ENCODE data around the gene YOD1.

YOD1 gene

GRCh38 chr1:207059881-207060280 is 8.9 kb upstream of the YOD1 start:
- TF ChIP-seq CTCF (IDR thresholded peaks at IDR 0.05; ENCODE audit: insufficient read depth, low read length, poor library complexity, severe bottlenecking): no peak
- no peak for TF ChIP-seq EZH2phosphoT487 (conservative IDR thresholded peaks at IDR 0.05; ENCODE audit: low read length)
- H3K27ac ChIP-seq (ENCODE audit: low read depth, low read length): no peak overlapping the region
- no peaks in the 10 kb centered on the region for H3F3A ChIP-seq (ENCODE audit: insufficient read depth)
- no peak overlapping the region for H3K9ac ChIP-seq (ENCODE audit: low read length)
- H3K4me2 ChIP-seq (ENCODE audit: low read depth, low read length, poor library complexity, severe bottlenecking): no peak overlapping the region
- H3K4me3 ChIP-seq (ENCODE audit: insufficient read depth, low read length, poor library complexity, severe bottlenecking): no peak overlapping the region
- H3K9me2 ChIP-seq (replicated peaks; ENCODE audit: insufficient read depth, low read length): no peaks in the 10 kb centered on the region
- no peaks in the 10 kb centered on the region for H3K36me3 ChIP-seq (ENCODE audit: low read length)
- H3K27me3 ChIP-seq (ENCODE audit: low read length): no peaks in the 10 kb centered on the region
- H2AFZ ChIP-seq (ENCODE audit: low read depth, low read length, severe bottlenecking): no peak overlapping the region
- no peaks in the 10 kb centered on the region for H3K9me3 ChIP-seq (ENCODE audit: insufficient read depth, low read length)
- H4K20me1 ChIP-seq (ENCODE audit: low read depth, low read length): no peaks in the 10 kb centered on the region
- H3K79me2 ChIP-seq (ENCODE audit: insufficient read depth, low read length): no peaks in the 10 kb centered on the region

GRCh38 chr1:207058878-207059867 is 8.2 kb upstream of the YOD1 start:
- Histone ChIP-seq H3F3A (ENCODE audit: insufficient read depth) (0 out of 2 replicates have a peak, but pooled peaks cover 3% of the 10 kb centered on the region), H3K4me3 (ENCODE audit: insufficient read depth, low read length, poor library complexity, severe bottlenecking) (no peak overlapping the region), H3K9me3 (ENCODE audit: insufficient read depth, low read length) (no peaks in the 10 kb centered on the region), H3K9me2 (replicated peaks; ENCODE audit: insufficient read depth, low read length) (no peaks in the 10 kb centered on the region), H2AFZ (ENCODE audit: low read depth, low read length, severe bottlenecking) (no peak overlapping the region), H3K4me2 (ENCODE audit: low read depth, low read length, poor library complexity, severe bottlenecking) (no peak overlapping the region), H3K36me3 (ENCODE audit: low read length) (no peaks in the 10 kb centered on the region), H3K27me3 (ENCODE audit: low read length) (no peaks in the 10 kb centered on the region), H3K9ac (ENCODE audit: low read length) (no peak overlapping the region), H3K27ac (ENCODE audit: low read depth, low read length) (no peak overlapping the region), H4K20me1 (ENCODE audit: low read depth, low read length) (no peaks in the 10 kb centered on the region), H3K79me2 (ENCODE audit: insufficient read depth, low read length) (no peaks in the 10 kb centered on the region)
- TF ChIP-seq CTCF (IDR thresholded peaks at IDR 0.05; ENCODE audit: insufficient read depth, low read length, poor library complexity, severe bottlenecking): no peak
- TF ChIP-seq EZH2phosphoT487 (conservative IDR thresholded peaks at IDR 0.05; ENCODE audit: low read length): no peak

- H3K9me3 ChIP-seq (ENCODE audit: insufficient read depth, low read length): no peaks in the 10 kb centered on the region
- no peak overlapping the region for H3K4me3 ChIP-seq (ENCODE audit: insufficient read depth, low read length, poor library complexity, severe bottlenecking)
- H3K79me2 ChIP-seq (ENCODE audit: insufficient read depth, low read length): no peaks in the 10 kb centered on the region
- H3K36me3 ChIP-seq (ENCODE audit: low read length): no peaks in the 10 kb centered on the region
- TF ChIP-seq CTCF (IDR thresholded peaks at IDR 0.05; ENCODE audit: insufficient read depth, low read length, poor library complexity, severe bottlenecking) (no peak), EZH2phosphoT487 (conservative IDR thresholded peaks at IDR 0.05; ENCODE audit: low read length) (no peak)
- H3K27me3 ChIP-seq (ENCODE audit: low read length): no peaks in the 10 kb centered on the region
- no peak overlapping the region for H3K27ac ChIP-seq (ENCODE audit: low read depth, low read length)
- H2AFZ ChIP-seq (ENCODE audit: low read depth, low read length, severe bottlenecking): no peak overlapping the region
- no peaks in the 10 kb centered on the region for H3K9me2 ChIP-seq (replicated peaks; ENCODE audit: insufficient read depth, low read length)
- 0 out of 2 replicates have a peak, but pooled peaks cover 3% of the 10 kb centered on the region for H3F3A ChIP-seq (ENCODE audit: insufficient read depth)
- H3K4me2 ChIP-seq (ENCODE audit: low read depth, low read length, poor library complexity, severe bottlenecking): no peak overlapping the region
- no peaks in the 10 kb centered on the region for H4K20me1 ChIP-seq (ENCODE audit: low read depth, low read length)
- no peak overlapping the region for H3K9ac ChIP-seq (ENCODE audit: low read length)
Observed at GRCh38 chr1:207058252-207058651, 7.2 kb upstream of the YOD1 start.

All from SU-DHL-6 (cell line).